H1 (cell line): ENCODE results near the gene ISCA2. TPM values are rescaled to one million over a fixed set of nuclear protein-coding genes. Genes with fewer than 3 reads are reported as not detected.

Source experiments
- CTCF ChIA-PET: fragments of 300-600 bp; sonication (Branson Sonifier 250); formaldehyde crosslinking; loops from one replicate; lab custom pipeline; 2021; ENCODE audit not compliant: partially characterized antibody; lab: Charles Lee
- POLR2A ChIA-PET: fragments of 300-600 bp; sonication (Branson Sonifier 250); formaldehyde crosslinking; loops from one replicate; lab custom pipeline; 2021; ENCODE audit warnings: inconsistent platforms; ENCODE audit not compliant: partially characterized antibody; lab: Charles Lee
- DNase-seq, 2 experiments: peaks; one replicate each; pipeline versions ENCODE4 v3.0.0 to v3.0.0-alpha.2; 2010 to 2022; ENCODE audit warnings: low spot score in 2 of 2, low read depth in 1 of 2, mixed read lengths in 1 of 2
- FAIRE-seq: peaks from 2 replicates; lab custom pipeline; 2011; peaks lifted over from hg19 to GRCh38; lab: Jason Lieb, UNC
- H2AFZ ChIP-seq: 2 replicates; pipeline ENCODE4 v1.8.1; 2012; ENCODE audit warnings: low read length, inconsistent platforms
- H2AK5ac ChIP-seq: 2 replicates; pipeline ENCODE4 v1.6.1; 2013; ENCODE audit warnings: low read depth, low read length
- H2BK120ac ChIP-seq: replicated peaks from 2 replicates; pipeline ENCODE3; 2013; ENCODE audit warnings: low read depth, low read length, inconsistent platforms
- H2BK12ac ChIP-seq: 2 replicates; pipeline ENCODE4 v1.6.1; 2013; ENCODE audit warnings: low read depth, low read length
- H2BK15ac ChIP-seq: 2 replicates; pipeline ENCODE4 v1.6.1; 2013; ENCODE audit warnings: low read length
- H2BK20ac ChIP-seq: 2 replicates; pipeline ENCODE4 v1.6.1; 2013; ENCODE audit warnings: low read length
- H2BK5ac ChIP-seq: 2 replicates; pipeline ENCODE4 v1.6.1; 2013; ENCODE audit warnings: low read depth, low read length
- H3K14ac ChIP-seq: 2 replicates; pipeline ENCODE4 v1.6.1; 2013; ENCODE audit warnings: inconsistent platforms; ENCODE audit not compliant: insufficient read length
- H3K18ac ChIP-seq: 2 replicates; pipeline ENCODE4 v1.6.1; 2013; ENCODE audit warnings: low read length; ENCODE audit errors: extremely low read depth
- H3K23ac ChIP-seq: 2 replicates; pipeline ENCODE4 v1.6.1; 2013; ENCODE audit warnings: inconsistent platforms; ENCODE audit not compliant: insufficient read length
- H3K23me2 ChIP-seq: 2 replicates; pipeline ENCODE4 v1.6.1; 2013; ENCODE audit warnings: low read depth, low read length
- H3K27ac ChIP-seq: 2 replicates; pipeline ENCODE4 v1.6.1; 2011; ENCODE audit warnings: low read depth, low read length, inconsistent platforms
- H3K27me3 ChIP-seq, 4 experiments: replicated peaks in 1 of 4; 1 replicate in 1 of 4; 2 replicates in 3 of 4; pipeline versions ENCODE4 v1.6.1 to v1.8.1; 2011 to 2013; ENCODE audit warnings: low read length in 3 of 4, mild to moderate bottlenecking in 3 of 4, inconsistent platforms in 2 of 4, mixed read lengths in 2 of 4, moderate library complexity in 1 of 4; ENCODE audit not compliant: control insufficient read depth in 3 of 4, insufficient read depth in 3 of 4; ENCODE audit errors: extremely low read depth in 1 of 4
- H3K36me3 ChIP-seq, 4 experiments: 2 replicates each; pipeline versions ENCODE4 v1.6.1 to v1.8.1; 2011 to 2013; ENCODE audit warnings: mild to moderate bottlenecking in 4 of 4, low read length in 3 of 4, moderate library complexity in 2 of 4, control low read depth in 1 of 4, inconsistent platforms in 1 of 4; ENCODE audit not compliant: insufficient read depth in 4 of 4, control insufficient read depth in 2 of 4
- H3K4ac ChIP-seq: replicated peaks from 2 replicates; pipeline ENCODE3; 2013; ENCODE audit warnings: low read length, low read depth, mixed read lengths, inconsistent platforms; ENCODE audit not compliant: insufficient read length
- H3K4me1 ChIP-seq, 4 experiments: replicated peaks in 1 of 4; 1 replicate in 1 of 4; 2 replicates in 3 of 4; pipeline versions ENCODE4 v1.6.1 to v1.8.1; 2011 to 2013; ENCODE audit warnings: low read length in 3 of 4, inconsistent platforms in 2 of 4, mixed read lengths in 1 of 4; ENCODE audit not compliant: insufficient read depth in 4 of 4, control insufficient read depth in 3 of 4
- H3K4me2 ChIP-seq, 2 experiments: 2 replicates each; pipeline versions ENCODE4 v1.6.1 to v1.8.1; 2011 to 2013; ENCODE audit warnings: low read depth in 2 of 2, low read length in 2 of 2, control low read depth in 1 of 2, inconsistent platforms in 1 of 2, mild to moderate bottlenecking in 1 of 2; ENCODE audit not compliant: insufficient read depth in 1 of 2
- H3K4me3 ChIP-seq, 4 experiments: fragments of 200-600, 300-600 bp in 1 of 4; sonication (generic), shearing (Covaris generic), sonication (Bioruptor Twin) in 1 of 4; 2 replicates each; pipeline versions ENCODE4 v1.5.1 to v1.8.1; 2011 to 2016; ENCODE audit warnings: low read length in 4 of 4, low read depth in 3 of 4, control low read depth in 2 of 4, inconsistent platforms in 2 of 4, mild to moderate bottlenecking in 2 of 4, mixed read lengths in 1 of 4, moderate library complexity in 1 of 4; ENCODE audit not compliant: insufficient read depth in 2 of 4; ENCODE audit errors: extremely low read depth in 1 of 4
- H3K56ac ChIP-seq: replicated peaks from 2 replicates; pipeline ENCODE3; 2013; ENCODE audit warnings: low read depth, mild to moderate bottlenecking, mixed read lengths, low read length, inconsistent platforms; ENCODE audit not compliant: insufficient read length
- H3K79me1 ChIP-seq: 2 replicates; pipeline ENCODE4 v1.6.1; 2013; ENCODE audit warnings: low read depth, low read length, control low read depth
- H3K79me2 ChIP-seq, 2 experiments: 2 replicates each; pipeline versions ENCODE4 v1.6.1 to v1.8.1; 2012 to 2013; ENCODE audit warnings: low read length in 2 of 2, mild to moderate bottlenecking in 2 of 2, inconsistent platforms in 1 of 2; ENCODE audit not compliant: insufficient read depth in 2 of 2, control insufficient read depth in 1 of 2
- H3K9ac ChIP-seq, 4 experiments: replicated peaks in 1 of 4; 1 replicate in 1 of 4; 2 replicates in 3 of 4; pipeline versions ENCODE4 v1.6.1 to v1.8.1; 2011 to 2013; ENCODE audit warnings: low read depth in 3 of 4, low read length in 3 of 4, control low read depth in 2 of 4, mild to moderate bottlenecking in 2 of 4, moderate library complexity in 2 of 4, inconsistent platforms in 1 of 4; ENCODE audit errors: extremely low read depth in 1 of 4
- H3K9me3 ChIP-seq, 2 experiments: 2 replicates each; pipeline versions ENCODE4 v1.6.1 to v1.8.1; 2012 to 2013; ENCODE audit warnings: mild to moderate bottlenecking in 2 of 2, moderate library complexity in 2 of 2, control low read depth in 1 of 2, inconsistent platforms in 1 of 2, low read depth in 1 of 2, low read length in 1 of 2, mixed read lengths in 1 of 2; ENCODE audit not compliant: insufficient read depth in 2 of 2
- H4K20me1 ChIP-seq, 2 experiments: replicated peaks in 1 of 2; 2 replicates each; pipeline versions ENCODE3 to v1.8.1; 2011 to 2013; ENCODE audit warnings: inconsistent platforms in 2 of 2, low read length in 2 of 2, mild to moderate bottlenecking in 1 of 2; ENCODE audit not compliant: insufficient read depth in 2 of 2, control insufficient read depth in 1 of 2
- H4K5ac ChIP-seq: 2 replicates; pipeline ENCODE4 v1.6.1; 2013; ENCODE audit warnings: low read length, low read depth, mixed read lengths, inconsistent platforms; ENCODE audit not compliant: insufficient read length
- H4K8ac ChIP-seq: 2 replicates; pipeline ENCODE4 v1.8.0; 2013; ENCODE audit warnings: mild to moderate bottlenecking, moderate library complexity, low read length, inconsistent platforms; ENCODE audit not compliant: insufficient read depth; ENCODE audit errors: extremely low read depth
- H4K91ac ChIP-seq: replicated peaks from 2 replicates; pipeline ENCODE3; 2013; ENCODE audit warnings: low read length, mixed read lengths, inconsistent platforms; ENCODE audit not compliant: insufficient read length
- EZH2 ChIP-seq: fragments of 200-600 bp; sonication (generic); IDR thresholded peaks from 2 replicates; pipeline ENCODE4 v1.7.1; 2012; ENCODE audit warnings: low read depth, mild to moderate bottlenecking, moderate library complexity, low read length, inconsistent platforms; ENCODE audit not compliant: severe bottlenecking
- WGBS, 2 experiments: shearing (Covaris generic) in 1 of 2; methylation state at CpG; one replicate each; pipeline versions ENCODE4 v1.1.6 to v1.1.7; 2013 to 2015; ENCODE audit warnings: low lambda C conversion rate in 2 of 2, mixed read lengths in 2 of 2, inconsistent platforms in 1 of 2, low coverage in 1 of 2, missing lambda C conversion rate in 1 of 2; ENCODE audit not compliant: insufficient replicate concordance in 2 of 2, insufficient coverage in 1 of 2, insufficient read length in 1 of 2; ENCODE audit errors: extremely low coverage in 1 of 2, missing lambda C conversion rate in 1 of 2; 5-methylcytosine and 5-hydroxymethylcytosine counted together
- polyA plus RNA-seq, 7 experiments: library from polyadenylated mRNA; depleted of rRNA in 3 of 7; stranded (reverse) in 5 of 7; unstranded in 2 of 7; fragments of >200 nt in 5 of 7; fragments of 200-250 nt in 2 of 7; gene quantifications; 1 replicate in 5 of 7; 2 replicates in 1 of 7; 4 replicates in 1 of 7; pipeline versions ENCODE4 v1.2.1 to v1.2.3, GENCODE V29; 2011 to 2013; ENCODE audit warnings: missing spikeins in 2 of 7, mixed read lengths in 2 of 7
- total RNA-seq: library from RNA; stranded (reverse); fragmentation: NEBNext Ultra II Directional; extraction: Animal tissue kit (Norgen Biotek cat#: 25700); gene quantifications from 2 replicates; pipeline ENCODE4 v1.2.1, GENCODE V29; 2021

ISCA2 gene
- total and polyA plus RNA-seq, 2 of the 8 experiments (the other 6 are each of a cell fraction or from before 2014, with no cell fraction given), result 43.5 to 78.6 TPM

DNA sequence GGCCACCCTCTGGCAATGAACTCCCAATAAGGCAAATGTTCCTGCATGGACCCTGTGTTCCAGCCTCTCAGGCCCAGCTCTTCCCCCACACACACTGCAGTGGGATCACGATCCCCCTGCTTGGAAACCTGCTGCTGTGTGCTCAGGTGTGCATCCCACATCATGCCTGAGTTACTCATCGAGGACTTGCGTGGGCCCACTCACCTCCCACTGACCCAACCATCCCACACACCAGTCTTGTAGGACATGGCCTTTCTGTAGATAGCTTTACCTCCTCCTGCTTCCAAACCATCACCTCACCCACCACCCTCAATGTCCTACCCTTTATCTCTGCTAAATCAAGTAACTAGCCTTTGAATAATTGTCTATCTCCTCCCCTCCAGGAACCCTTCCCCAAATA is 25.1 kb upstream of the ISCA2 start:
- Histone ChIP-seq H3K23ac (no peak overlapping the region), H3K4me1 (no peaks in the 10 kb centered on the region), H3K79me2 (no peaks in the 10 kb centered on the region), H3K56ac (no peak overlapping the region), H2AK5ac (no peak overlapping the region), H2BK15ac (no peak overlapping the region), H4K91ac (no peak overlapping the region), H2BK120ac (no peak overlapping the region), H4K20me1 (no peaks in the 10 kb centered on the region), H3K4me3 (no peak overlapping the region), H3K23me2 (no peaks in the 10 kb centered on the region; the same call in 1 of the 2 replicates), H2AFZ (no peak overlapping the region), H3K9ac (no peak overlapping the region), H3K36me3 (peaks cover 0 to 8% (median 1%) of the 10 kb centered on the region in 4 experiments; a peak in 2 of 8 replicates), H4K8ac (no peak overlapping the region; the same call in 1 of the 2 replicates), H3K9me3 (no peaks in the 10 kb centered on the region), H2BK12ac (no peak overlapping the region), H3K79me1 (no peaks in the 10 kb centered on the region), H4K5ac (no peak overlapping the region), H3K18ac (no peak overlapping the region), H3K4ac (no peak overlapping the region), H3K27ac (no peak overlapping the region), H2BK20ac (no peak overlapping the region), H3K14ac (no peak overlapping the region), H3K27me3 (no peaks in the 10 kb centered on the region), H3K4me2 (no peak overlapping the region), H2BK5ac (no peak overlapping the region)
- ChIA-PET CTCF (interaction anchor here (1.1 to 18.2 kb wide), 4 partner anchors 9 to 229 kb away, joined by 3 to 181 read pairs (median 7); partner anchors contain the start of gene VSX2), POLR2A (no interaction called here)
- FAIRE-seq, result no peak
- DNase-seq, result peak in 1 of 2 experiments; percentile 27
- WGBS, 2 experiments, result 79% methylated on average over 3 of the region's 3 CpGs; no CpG with 5 or more reads in 1 of the 2 experiments
- TF ChIP-seq EZH2, result no peak
